ENCODE data around the gene ERCC6L2.

DNA sequence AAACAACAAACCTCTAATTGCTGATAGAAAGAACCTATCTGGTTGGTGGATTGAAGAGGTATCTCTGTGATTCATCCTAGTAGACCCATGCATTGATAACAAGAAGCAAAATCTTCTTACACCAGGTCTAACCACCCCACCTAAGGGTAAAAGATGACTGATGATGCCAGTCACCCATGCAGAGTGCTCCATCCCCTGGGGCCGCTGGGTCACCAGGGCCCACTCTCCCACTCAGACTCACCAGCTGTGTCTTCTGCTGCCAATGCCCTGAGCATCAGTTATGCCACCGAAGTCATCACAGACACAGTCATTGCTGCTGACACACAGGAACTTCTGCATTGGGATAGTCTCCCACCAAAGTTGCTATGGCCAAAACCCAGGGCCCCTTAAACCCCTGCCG, 44.7 kb upstream of the ERCC6L2 start:
- no peak for TF ChIP-seq CTCF (conservative IDR thresholded peaks at IDR 0.05; ENCODE audit: low read depth, low read length)
- TF ChIP-seq SMC3 (IDR thresholded peaks at IDR 0.05; ENCODE audit: low read depth, low read length) = no peak
